Measurements from ENCODE around the gene NHS.

Gene NHS

DNA sequence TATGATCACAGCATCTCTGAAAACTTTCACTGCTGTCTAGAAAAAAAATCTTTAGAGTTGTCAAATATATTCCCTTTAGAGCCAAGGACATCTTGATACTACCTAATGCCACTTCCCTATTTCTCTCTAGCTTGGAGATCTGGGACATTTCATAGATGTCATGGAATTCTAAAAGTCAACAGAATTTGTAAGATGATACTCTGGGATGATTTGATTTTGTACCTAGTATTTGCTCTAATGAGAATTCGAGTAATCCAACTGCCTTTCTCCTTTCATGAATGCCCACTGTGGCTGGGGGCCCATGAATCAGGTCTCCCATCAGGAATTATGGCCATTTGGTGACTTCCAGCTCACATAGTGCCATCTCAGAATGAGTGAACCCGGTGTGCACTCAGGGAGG is 73.2 kb downstream of the NHS start:
- no peak for DNase-seq (ENCODE audit: low read depth, low spot score)

DNA sequence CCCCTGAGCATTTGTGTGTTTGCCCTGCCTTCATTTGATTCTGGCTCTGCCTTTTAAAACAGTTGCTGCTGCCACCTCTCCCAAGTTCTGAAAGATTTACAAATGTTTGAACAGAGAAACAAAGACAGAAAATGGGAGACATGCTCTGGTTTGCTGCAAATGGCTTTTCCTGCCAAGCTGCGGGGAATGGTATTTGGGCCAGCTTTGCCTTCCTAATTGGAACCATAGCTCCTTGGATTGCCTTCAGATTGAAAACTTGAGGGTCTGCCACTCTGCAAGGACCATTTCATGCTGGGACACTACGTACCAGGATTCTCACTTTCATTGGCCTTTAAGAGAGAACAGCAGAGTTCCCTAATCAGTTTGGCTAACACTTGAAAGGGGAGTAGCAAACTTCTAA is 74.9 kb downstream of the NHS start:
- DNase-seq (ENCODE audit: low read depth, low spot score) = no peak

DNA sequence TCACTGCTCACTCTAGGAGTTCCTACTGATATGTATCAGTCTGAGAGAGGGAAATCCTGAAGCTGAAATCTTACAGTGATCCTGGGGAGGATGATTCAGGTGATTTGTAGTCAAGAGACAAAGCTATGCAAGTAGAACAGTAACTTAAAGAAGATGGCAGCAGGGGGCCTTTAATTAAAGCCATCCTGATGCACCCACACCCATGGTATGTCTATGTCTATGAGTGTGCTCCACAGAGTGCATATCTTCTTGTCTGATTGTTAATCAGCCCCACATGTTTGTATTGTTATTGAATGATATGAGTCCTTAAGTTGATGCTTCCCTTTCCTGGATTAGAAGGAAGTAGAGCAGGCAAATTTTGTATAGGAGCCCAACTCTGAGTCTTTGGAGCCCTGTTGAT is 78.8 kb downstream of the NHS start:
- no peak for DNase-seq (ENCODE audit: low read depth, low spot score)

DNA sequence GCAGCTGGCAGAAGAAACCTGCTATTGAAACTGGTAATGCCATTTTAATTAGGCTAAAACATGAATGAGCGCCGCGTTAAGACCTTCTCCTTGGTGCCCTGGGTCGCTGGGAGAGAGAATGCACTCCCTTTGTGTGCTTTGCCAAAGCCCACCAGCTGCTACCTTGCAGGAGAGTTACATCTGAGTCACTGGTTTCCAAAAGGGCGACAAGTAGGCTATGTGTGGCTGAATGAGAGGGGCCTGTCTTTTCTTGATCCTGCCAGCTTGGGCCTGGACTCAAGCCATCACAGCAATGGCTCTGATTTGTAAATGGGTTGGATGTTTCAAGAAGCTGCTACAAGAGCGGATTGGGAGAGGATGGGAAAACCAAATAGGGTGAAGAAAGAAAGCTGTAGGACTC is 81.5 kb downstream of the NHS start:
- no peak for DNase-seq (ENCODE audit: low read depth, low spot score)

DNA sequence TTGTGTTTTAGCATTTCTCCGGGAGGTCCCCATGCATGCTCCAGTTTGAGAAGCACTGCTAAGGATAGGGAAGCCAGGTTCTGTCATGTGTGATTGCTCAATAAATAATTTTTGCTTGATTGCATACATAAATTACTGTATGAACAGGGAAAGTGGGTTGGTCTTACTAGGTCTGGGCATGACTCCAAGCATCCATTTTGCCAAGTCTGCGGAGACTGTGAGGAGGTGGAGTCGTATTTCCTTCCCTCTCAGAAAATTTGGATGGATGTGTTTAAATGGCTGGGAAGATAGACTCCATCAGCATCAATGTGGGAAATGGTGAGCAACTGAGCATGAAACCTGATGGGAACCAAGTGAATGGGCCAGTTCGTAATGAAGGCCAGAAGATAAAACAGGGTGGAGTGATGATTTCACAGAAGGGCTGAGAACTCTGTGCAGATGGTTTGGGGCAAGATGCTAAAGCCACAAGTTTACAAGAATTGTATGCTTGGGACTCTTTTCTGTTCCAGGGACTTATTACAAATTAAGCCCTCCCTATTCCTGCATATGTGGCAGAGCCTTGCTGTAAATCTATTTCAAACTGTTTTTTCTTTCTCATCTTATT is 84.1 kb downstream of the NHS start:
- no peak for DNase-seq (ENCODE audit: low read depth, low spot score)

DNA sequence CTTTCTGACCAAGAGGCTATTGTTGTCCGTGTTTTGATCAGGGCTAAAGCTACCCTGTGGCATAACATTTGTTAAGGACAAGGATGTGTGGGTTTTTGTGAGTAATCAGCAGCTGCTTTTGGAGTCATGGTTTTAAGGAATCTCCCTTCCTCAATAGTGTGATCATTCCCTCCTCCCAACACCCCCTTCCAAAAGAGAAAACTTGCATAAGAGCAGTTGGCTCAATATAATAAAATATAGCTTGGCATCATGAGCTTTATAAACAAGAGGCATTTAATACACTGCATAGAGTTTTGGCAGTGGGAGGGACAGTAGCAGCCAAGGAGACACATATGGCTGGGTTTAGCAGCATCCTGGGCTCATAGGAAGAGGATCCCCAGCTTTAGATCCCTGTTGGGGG is 84.7 kb downstream of the NHS start:
- DNase-seq (ENCODE audit: low read depth, low spot score) = no peak

DNA sequence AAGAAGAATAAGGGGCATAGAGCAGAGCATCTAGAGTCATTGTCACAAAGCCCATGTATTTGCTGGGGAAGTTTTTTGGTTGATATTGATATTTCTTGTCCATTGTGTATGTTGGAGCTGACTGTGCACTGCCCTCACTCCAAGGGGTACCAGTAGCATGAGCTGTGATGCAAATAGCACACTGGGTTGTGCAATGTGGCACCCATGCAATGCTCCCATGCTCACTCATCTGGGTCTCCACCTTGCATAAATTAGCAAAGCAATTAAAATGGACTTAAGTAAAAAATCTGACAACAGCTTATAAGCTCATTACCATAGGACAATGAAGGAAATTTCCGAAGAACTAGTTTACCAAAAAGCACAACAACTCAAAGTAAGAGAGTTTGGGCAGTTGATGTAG is 87.9 kb downstream of the NHS start:
- DNase-seq (ENCODE audit: low read depth, low spot score) = no peak

DNA sequence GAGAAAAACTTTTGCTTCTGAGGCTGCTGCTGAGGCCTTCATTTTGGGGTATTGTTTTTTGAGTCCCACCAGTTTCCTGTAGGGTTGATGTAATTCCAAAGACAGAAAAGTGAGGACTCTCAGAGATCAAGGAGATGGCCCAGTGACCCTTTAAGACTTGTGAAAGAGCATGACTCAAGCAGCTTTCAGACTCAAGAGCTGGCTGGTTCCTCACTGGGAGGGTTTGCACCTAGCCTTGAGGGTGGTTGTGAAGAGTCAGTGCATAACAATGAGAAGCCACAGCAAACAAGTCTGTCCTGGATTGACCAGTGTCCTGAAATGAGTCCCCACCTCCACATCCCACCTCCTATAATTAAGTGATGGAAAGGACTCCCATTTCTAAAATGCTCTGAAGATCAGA is 89.2 kb downstream of the NHS start:
- no peak for DNase-seq (ENCODE audit: low read depth, low spot score)

DNA sequence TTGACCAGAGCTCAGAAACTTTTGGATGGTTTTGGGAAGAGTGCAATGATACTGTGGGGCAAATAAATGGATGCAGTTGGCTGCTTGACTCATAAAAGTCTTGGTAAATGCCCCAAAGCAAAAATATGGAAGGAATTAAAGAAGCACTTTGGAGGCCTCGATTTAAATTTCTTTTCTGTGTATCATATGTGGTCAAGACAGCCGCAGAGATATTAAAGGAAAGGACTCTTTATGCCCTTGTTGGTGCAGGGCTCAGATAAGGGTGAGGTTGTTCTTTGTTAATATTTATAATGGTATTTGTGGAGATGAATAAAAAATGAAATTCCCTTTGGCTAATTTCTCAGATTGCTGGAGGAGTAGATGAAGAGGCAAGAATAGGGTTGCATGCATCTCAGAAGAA is 90.2 kb downstream of the NHS start:
- DNase-seq (ENCODE audit: low read depth, low spot score) = no peak

DNA sequence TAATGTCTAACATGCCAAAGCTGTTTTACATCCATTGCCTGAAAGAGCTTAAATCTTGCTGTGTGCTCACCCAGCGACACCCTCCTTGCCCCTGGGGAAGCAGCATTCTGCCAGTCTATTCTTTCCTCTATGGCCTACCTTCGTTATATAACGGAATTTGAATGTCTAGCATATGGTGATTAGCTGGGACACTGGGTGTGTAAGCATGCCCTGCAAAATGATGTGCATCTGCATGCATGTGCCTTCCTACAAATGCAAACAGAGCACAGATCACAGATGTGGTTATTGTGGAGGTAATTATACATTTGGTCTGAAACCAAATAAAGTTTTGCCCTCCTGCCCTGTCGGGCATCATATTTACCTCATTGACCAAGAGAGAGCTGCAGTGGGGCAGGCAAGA is 90.8 kb downstream of the NHS start:
- DNase-seq (ENCODE audit: low read depth, low spot score) = no peak

DNA sequence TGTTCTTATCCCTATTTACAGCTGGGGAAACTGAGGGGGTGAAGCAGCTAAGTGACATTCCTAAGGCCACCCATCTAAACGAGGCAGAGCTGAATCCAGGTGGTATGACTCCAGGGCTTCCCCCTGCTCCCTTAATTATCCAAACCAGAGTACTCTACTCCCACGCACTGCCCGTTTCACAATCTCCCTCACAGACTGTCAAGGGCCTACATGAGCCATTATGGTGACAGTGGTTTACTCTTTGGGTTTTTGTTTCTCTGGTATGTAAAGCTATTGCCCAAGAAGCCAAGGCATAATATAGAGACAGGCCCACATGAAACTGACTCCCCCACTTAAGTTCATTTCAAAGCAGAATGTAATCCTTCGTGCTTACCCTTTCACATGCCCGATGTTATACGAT is 95.1 kb downstream of the NHS start:
- DNase-seq (ENCODE audit: low read depth, low spot score) = no peak

DNA sequence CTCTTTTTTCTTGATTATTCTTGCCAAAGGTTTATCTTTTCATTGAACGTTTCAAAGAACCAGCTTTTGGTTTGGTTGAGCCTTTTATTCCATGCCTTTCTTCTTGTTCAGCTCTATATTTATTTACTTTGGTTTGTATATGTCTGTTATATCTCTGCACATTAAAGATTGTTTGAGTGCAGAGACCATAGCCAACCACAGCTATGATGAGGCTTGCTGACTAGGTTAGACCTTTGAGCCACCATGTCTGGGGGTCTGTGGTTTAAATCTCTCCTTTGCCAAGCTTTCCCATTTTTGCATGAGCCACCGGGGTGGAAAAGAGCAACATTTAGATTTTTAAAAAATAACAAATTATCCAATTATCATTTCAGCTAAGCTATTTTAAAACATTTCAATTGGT is 96.1 kb downstream of the NHS start:
- DNase-seq (ENCODE audit: low read depth, low spot score) = no peak

DNA sequence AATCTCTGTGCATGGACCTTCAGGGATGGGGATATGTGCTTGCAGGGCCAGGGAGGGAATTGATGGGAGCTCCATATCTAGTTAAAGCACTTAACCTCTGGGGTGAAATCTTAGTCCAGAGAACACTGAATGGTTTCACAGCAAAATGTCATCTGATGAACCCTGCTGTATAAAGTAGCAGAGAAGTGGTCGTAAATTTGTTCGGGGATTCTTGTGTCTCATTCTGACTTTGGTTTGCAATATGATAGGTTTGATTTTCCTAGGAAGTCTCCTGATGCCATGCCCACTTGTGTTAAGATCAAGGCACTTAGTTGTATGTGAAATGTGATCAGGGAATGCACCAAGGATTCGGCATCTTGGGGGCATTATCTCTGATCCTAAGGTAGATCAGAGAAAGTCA is 96.9 kb downstream of the NHS start:
- DNase-seq (ENCODE audit: low read depth, low spot score) = no peak

DNA sequence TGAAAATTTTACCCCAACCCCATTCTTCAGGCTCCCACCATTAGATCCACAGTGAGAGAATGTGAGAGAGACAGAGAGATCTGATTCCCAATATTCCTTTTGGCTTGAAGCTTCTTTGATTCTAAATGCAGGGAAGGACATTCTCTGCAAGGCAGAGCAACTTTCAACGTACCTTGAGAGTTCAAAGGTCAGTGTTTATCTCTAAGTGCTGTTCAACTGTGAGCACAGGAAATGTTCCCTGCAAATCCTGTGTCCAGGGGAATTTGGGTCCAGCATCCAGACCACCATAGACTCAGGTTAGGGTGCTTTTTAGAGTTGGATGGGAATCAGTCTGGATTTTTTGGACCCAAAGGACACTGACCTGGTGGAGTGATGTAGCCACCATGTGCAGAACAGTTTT is 97.4 kb downstream of the NHS start:
- DNase-seq (ENCODE audit: low read depth, low spot score) = no peak

DNA sequence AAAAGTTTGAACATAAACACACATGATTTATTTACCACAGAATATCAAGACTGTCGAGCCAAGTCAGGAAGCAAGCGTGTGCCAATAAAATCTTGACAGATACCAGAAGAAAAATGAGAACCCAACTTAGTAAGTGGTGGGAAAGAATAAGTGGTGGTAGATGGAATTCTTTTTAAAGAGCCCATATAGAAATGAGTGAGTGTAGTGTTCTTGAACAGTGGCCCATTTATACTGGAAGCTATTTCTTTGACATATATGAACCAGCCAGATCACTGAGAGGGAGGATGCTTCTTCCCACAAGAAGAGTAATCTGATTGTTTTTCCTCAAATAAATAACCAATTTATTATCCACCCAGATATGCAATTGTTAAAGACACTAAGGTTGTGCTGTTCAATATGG is 98.0 kb downstream of the NHS start:
- DNase-seq (ENCODE audit: low read depth, low spot score) = no peak

DNA sequence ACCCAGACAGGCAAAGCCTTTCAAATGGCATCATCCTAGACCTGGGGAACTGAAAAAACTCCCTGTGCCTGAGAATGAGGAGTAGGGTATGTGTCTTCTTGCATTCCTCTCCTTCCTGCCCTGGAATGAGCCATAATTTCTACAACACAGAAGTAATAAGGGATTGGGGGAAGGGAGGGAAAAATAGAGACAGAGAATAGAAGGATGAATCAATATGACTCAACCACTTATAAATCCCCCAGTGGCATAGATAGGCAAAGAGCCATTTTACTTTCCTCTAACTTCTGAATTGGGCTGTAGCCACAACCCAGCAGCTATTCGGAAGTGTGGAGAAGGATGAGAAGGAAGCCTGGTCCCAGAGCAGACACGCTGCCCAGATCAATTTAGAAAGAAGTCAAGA is 99.9 kb downstream of the NHS start:
- DNase-seq (ENCODE audit: low read depth, low spot score) = no peak

DNA sequence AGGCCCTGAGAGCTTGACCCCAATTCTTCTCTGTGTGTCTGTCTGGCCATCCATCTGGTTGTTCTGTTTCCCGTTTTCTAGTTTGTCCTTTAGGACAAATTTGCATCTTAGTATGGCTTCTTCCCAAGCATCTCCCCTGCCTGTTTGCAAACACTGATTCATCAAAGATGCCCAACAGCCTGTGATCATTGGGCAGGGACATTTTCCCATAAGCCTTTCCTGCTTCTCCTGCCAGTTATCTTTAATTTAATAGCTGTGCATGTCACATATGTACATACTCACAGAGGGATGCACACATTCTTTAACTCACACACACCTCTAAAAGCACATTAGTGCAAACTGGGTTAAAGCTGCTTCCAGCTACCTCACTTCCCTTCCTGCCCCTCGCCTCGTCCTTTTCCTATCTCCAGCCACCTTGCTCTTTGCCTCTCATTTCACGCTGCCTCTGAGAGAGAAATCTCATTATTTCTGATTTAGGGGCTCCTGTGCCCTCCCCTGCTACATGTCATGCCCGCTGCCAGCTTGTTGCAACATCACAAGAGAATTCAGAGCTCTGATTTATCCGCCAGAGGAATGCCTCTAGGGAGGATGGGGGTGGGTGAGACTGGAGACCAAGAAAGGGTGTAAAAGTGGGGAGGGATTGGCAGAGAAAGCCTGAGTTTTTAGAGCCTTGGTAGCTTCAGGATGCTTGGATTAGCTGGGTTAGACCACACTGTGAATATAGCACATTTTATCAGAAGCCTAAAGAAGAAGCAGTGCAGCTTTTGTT is 100.6 kb downstream of the NHS start:
- DNase-seq (ENCODE audit: low read depth, low spot score) = no peak

DNA sequence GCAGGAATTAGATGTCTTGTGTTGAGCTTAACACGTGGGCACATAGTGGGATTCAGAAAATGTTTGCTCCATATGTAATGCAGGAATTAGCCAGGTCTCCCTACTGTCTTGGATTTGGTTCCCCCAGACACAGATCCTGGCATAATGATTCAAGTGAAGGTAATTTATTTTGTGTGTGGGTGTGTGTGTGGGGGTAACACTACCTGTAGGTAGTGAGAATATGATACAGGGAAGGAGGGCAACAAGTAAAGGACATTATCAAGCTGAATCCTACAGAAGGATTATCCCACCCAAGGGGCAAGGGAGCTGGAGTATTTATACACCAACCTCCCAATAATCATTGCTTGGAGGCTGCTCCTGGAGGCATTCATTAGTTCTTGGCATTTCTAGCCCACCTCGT is 101.4 kb downstream of the NHS start:
- no peak for DNase-seq (ENCODE audit: low read depth, low spot score)

DNA sequence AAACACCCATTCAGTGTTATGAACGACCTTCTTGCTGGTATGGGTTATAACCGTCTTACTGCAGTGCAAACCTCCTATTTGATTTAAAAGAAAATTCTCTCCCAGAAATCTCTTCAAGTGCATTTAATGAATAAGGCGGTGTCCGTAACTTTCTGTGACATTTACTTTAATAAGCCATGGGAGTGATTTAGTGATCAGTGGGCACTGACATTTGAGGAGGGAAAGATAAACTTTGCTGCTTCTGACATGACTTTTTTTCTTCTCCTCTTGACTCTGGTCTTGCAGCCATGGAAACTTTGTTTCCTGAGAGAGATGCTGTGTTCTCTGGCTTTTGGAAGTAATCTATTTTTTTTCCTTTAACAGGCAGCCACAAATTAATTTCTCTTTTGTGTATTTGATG is 106.1 kb downstream of the NHS start:
- DNase-seq (ENCODE audit: low read depth, low spot score) = no peak

DNA sequence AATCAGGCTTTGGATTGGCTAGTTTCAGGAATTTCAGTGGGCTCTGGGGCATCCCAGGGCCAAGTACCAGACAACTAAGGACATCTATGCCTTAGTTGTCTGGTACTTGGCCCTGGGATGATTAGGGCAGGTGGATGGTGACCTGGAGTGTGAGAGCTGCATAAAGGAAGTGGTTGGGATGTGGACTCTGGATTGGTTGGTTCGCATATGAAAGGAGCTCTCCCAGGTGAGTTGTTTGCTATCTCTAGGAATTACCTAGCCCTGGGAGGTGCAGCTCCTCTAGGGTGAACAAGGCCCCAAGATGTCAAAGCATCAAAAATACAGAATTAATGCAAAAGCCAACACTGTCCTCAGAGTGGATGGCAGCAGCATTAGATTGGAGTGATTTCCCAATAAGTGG is 109.6 kb downstream of the NHS start:
- no peak for DNase-seq (ENCODE audit: low read depth, low spot score)

DNA sequence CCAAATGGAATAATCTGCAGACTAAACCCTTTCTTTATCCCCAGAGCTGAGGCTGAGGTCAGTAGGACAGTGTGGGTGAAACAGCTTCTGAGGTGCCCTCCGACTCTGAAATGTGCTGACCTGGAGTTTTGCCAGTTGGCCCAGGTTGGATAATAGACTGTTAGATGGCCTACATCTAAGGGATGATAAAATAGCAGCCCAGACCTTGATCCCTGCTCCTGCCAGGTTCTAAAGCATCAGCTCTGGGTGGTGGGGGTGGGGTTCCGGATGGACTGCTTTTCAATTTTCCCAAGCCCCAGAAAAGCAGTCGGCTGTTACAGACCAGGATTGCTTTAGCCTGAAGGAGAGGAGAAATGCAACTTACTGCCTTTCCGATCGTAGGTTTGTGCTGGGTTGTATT is 110.4 kb downstream of the NHS start:
- no peak for DNase-seq (ENCODE audit: low read depth, low spot score)

DNA sequence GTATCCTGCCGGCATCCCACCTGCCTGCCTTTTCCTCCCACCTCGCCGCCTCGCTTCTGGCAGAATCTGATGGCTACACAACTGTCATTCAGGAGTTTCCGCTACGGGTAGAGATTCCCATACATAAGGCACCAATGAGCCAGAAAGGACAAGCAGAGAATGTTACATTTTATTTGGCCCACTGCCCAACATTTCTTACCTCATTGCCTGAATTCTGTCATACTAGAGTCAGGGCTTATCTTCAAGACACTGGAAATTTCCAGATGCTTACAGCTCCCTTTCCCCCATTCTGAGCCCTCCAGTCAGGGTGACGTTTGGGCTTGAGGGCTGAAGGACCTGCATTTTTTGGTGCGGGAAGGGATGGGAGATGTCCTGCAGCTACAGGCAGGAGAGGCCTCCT is 113.0 kb downstream of the NHS start:
- no peak for DNase-seq (ENCODE audit: low read depth, low spot score)

DNA sequence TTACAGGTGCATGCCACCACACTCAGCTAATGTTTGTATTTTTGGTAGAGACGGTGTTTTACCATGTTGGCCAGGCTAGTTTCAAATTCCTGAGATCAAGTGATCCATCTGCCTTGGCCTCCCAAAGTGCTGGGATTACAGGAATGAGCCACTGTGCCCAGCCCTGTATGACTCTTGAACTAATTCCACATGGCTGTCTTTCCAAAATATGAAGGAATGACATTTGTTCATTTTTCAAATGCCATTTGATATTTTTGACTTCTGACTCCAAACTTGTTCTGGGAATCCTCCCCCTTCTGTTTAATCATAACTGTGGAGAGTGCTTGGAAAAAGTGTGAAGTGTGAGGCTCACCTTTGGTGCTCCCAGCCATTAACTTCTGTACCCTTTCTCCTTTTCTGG is 119.2 kb downstream of the NHS start:
- no peak for DNase-seq (ENCODE audit: low read depth, low spot score)

DNA sequence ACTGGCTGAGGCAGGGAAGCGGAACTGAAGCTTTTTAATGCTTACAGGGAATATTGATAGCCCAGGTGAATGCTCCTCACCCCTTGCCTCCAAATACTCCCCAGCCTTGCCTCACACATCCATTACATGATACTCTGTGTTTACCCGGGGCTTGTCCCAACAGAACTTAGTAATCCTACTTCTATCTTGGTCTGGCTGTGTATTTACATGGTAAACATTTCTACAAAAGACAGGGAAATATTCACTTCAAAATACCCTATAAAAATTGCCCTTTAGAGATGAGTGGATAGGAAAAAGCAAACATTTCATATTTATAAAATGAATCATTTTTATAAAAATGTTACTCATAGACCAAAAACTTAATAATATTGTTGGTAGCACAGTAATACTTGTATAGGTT is 120.1 kb downstream of the NHS start:
- no peak for DNase-seq (ENCODE audit: low read depth, low spot score)
